Measurements from ENCODE around the gene TFDP1.

- no peak for TF ChIP-seq POLR2AphosphoS5 (IDR thresholded peaks at IDR 0.05; ENCODE audit: borderline replicate concordance, low read depth, low read length)
- TF ChIP-seq EZH2 (IDR thresholded peaks at IDR 0.05), result no peak
- no peak for TF ChIP-seq FOXP2 (optimal IDR thresholded peaks at IDR 0.05; ENCODE audit: control extremely low read depth, extremely low read length, insufficient read depth)
These were observed 33.4 kb downstream of the TFDP1 start for GRCh38 chr13:113617961-113618360.
